Neural cell (in vitro differentiated cells): ENCODE measurements around the gene DMGDH.

Experiments
- EP300 ChIP-seq: fragments of 450-650 bp; conservative IDR thresholded peaks from 2 replicates; pipeline ENCODE4 v1.6.1; 2014; ENCODE audit warnings: antibody characterized with exemption, mild to moderate bottlenecking, moderate library complexity; ENCODE audit not compliant: poor library complexity, severe bottlenecking
- EZH2 ChIP-seq: fragments of 200-600, 300-800 bp; shearing (Covaris generic), sonication (generic); IDR thresholded peaks from 2 replicates; pipeline ENCODE4 v1.6.1; 2014; ENCODE audit warnings: antibody characterized with exemption, low read length, borderline replicate concordance, mild to moderate bottlenecking; ENCODE audit not compliant: insufficient read depth, poor library complexity, severe bottlenecking
- MXI1 ChIP-seq: fragments of 450-650 bp; conservative IDR thresholded peaks from 2 replicates; pipeline ENCODE4 v1.6.1; 2014; ENCODE audit warnings: antibody characterized with exemption, mild to moderate bottlenecking; ENCODE audit not compliant: poor library complexity, severe bottlenecking
- POLR2AphosphoS5 ChIP-seq: IDR thresholded peaks from 2 replicates; pipeline ENCODE4 v1.6.1; 2012
- RAD21 ChIP-seq: fragments of 450-650 bp; conservative IDR thresholded peaks from 2 replicates; pipeline ENCODE4 v1.6.1; 2014; ENCODE audit warnings: antibody characterized with exemption, mild to moderate bottlenecking, moderate library complexity
- SMC3 ChIP-seq: fragments of 450-650 bp; conservative IDR thresholded peaks from 2 replicates; pipeline ENCODE4 v1.6.1; 2014; ENCODE audit warnings: antibody characterized with exemption, mild to moderate bottlenecking, moderate library complexity; ENCODE audit not compliant: poor library complexity
- TAF1 ChIP-seq: IDR thresholded peaks from 2 replicates; pipeline ENCODE4 v1.6.1; 2012; ENCODE audit warnings: low read depth
- TF ChIP-seq, protein P1 (sequence below): fragments of 450-650 bp; IDR thresholded peaks from 2 replicates; pipeline ENCODE4 v1.5.1; 2014; ENCODE audit warnings: antibody characterized with exemption, mild to moderate bottlenecking, moderate library complexity; ENCODE audit not compliant: poor library complexity, severe bottlenecking
- TF ChIP-seq, protein P2 (sequence below): IDR thresholded peaks from 2 replicates; pipeline ENCODE4 v1.6.1; 2012; ENCODE audit warnings: borderline replicate concordance

DNA sequence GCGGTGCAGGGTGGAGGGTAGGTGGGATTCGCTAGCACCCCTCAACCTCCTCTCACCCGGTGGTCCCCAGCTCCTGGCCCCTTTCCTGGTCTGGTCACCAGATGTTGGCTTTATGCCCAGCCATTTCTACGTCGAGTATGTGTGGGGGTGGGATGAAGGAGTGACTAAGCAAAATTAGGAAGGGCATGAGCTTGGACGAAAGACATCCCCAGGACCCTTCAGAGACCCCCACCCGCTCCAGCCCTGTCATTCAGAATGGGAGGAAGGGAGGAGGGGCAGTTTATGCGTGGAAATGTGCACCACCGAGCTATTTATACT is 835 bp upstream of the DMGDH start:
- TF ChIP-seq EZH2 (no peak), POLR2AphosphoS5 (no peak), EP300 (no peak), RAD21 (no peak), TAF1 (no peak), SMC3 (no peak), MXI1 (no peak)
- TF ChIP-seq, protein P1, sequence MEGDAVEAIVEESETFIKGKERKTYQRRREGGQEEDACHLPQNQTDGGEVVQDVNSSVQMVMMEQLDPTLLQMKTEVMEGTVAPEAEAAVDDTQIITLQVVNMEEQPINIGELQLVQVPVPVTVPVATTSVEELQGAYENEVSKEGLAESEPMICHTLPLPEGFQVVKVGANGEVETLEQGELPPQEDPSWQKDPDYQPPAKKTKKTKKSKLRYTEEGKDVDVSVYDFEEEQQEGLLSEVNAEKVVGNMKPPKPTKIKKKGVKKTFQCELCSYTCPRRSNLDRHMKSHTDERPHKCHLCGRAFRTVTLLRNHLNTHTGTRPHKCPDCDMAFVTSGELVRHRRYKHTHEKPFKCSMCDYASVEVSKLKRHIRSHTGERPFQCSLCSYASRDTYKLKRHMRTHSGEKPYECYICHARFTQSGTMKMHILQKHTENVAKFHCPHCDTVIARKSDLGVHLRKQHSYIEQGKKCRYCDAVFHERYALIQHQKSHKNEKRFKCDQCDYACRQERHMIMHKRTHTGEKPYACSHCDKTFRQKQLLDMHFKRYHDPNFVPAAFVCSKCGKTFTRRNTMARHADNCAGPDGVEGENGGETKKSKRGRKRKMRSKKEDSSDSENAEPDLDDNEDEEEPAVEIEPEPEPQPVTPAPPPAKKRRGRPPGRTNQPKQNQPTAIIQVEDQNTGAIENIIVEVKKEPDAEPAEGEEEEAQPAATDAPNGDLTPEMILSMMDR, result no peak
- TF ChIP-seq, protein P2, sequence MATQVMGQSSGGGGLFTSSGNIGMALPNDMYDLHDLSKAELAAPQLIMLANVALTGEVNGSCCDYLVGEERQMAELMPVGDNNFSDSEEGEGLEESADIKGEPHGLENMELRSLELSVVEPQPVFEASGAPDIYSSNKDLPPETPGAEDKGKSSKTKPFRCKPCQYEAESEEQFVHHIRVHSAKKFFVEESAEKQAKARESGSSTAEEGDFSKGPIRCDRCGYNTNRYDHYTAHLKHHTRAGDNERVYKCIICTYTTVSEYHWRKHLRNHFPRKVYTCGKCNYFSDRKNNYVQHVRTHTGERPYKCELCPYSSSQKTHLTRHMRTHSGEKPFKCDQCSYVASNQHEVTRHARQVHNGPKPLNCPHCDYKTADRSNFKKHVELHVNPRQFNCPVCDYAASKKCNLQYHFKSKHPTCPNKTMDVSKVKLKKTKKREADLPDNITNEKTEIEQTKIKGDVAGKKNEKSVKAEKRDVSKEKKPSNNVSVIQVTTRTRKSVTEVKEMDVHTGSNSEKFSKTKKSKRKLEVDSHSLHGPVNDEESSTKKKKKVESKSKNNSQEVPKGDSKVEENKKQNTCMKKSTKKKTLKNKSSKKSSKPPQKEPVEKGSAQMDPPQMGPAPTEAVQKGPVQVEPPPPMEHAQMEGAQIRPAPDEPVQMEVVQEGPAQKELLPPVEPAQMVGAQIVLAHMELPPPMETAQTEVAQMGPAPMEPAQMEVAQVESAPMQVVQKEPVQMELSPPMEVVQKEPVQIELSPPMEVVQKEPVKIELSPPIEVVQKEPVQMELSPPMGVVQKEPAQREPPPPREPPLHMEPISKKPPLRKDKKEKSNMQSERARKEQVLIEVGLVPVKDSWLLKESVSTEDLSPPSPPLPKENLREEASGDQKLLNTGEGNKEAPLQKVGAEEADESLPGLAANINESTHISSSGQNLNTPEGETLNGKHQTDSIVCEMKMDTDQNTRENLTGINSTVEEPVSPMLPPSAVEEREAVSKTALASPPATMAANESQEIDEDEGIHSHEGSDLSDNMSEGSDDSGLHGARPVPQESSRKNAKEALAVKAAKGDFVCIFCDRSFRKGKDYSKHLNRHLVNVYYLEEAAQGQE, result no peak
